Measurements from ENCODE around the gene SLC25A20.

Gene SLC25A20

DNA sequence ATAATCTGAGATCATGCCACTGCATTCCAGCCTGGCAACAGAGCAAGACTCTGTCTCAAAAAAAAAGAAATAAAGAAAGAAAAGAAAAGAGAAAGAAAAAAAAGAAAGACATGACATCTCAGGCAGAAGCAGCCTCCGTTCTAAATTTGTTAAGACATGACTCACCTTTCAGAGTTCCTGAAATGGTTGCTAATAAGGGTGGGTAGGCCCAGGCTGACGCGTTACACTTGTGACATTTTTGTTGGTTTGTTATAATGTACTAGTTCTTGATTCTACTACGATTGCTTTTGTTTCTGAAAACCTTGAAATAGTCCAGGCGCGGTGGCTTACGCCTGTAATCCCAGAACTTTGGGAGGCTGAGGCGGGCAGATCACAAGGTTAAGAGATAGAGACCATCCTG lies 21.0 kb downstream of the SLC25A20 start:
- Histone ChIP-seq H4K20me1 (ENCODE audit: insufficient read depth, low read length) (no peaks in the 10 kb centered on the region), H3K36me3 (ENCODE audit: insufficient read depth, low read length) (peaks cover 8% of the 10 kb centered on the region; the same call in 1 of the 2 replicates), H3K27ac (ENCODE audit: low read depth, low read length, poor library complexity, severe bottlenecking) (no peak overlapping the region), H3K9me3 (ENCODE audit: low read length) (no peaks in the 10 kb centered on the region), H3K9ac (ENCODE audit: low read length) (no peak overlapping the region), H3K27me3 (ENCODE audit: insufficient read depth, low read length) (no peaks in the 10 kb centered on the region), H3K79me2 (ENCODE audit: insufficient read depth, low read length) (no peaks in the 10 kb centered on the region), H3K4me1 (ENCODE audit: insufficient read depth, low read length, severe bottlenecking) (peaks cover 7% of the 10 kb centered on the region), H2AFZ (ENCODE audit: low read length) (no peak overlapping the region), H3F3A (ENCODE audit: insufficient read depth, low read length) (no peaks in the 10 kb centered on the region), H3K4me2 (ENCODE audit: low read length) (no peak overlapping the region), H3K4me3 (ENCODE audit: low read depth, low read length, poor library complexity, severe bottlenecking) (no peak overlapping the region), H3K9me2 (ENCODE audit: low read depth, low read length) (no peaks in the 10 kb centered on the region)
- no peak for TF ChIP-seq EZH2 (IDR thresholded peaks at IDR 0.05; ENCODE audit: borderline replicate concordance, low read length)
- TF ChIP-seq, protein P1, sequence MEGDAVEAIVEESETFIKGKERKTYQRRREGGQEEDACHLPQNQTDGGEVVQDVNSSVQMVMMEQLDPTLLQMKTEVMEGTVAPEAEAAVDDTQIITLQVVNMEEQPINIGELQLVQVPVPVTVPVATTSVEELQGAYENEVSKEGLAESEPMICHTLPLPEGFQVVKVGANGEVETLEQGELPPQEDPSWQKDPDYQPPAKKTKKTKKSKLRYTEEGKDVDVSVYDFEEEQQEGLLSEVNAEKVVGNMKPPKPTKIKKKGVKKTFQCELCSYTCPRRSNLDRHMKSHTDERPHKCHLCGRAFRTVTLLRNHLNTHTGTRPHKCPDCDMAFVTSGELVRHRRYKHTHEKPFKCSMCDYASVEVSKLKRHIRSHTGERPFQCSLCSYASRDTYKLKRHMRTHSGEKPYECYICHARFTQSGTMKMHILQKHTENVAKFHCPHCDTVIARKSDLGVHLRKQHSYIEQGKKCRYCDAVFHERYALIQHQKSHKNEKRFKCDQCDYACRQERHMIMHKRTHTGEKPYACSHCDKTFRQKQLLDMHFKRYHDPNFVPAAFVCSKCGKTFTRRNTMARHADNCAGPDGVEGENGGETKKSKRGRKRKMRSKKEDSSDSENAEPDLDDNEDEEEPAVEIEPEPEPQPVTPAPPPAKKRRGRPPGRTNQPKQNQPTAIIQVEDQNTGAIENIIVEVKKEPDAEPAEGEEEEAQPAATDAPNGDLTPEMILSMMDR (IDR thresholded peaks at IDR 0.05; ENCODE audit: low read length), result no peak

DNA sequence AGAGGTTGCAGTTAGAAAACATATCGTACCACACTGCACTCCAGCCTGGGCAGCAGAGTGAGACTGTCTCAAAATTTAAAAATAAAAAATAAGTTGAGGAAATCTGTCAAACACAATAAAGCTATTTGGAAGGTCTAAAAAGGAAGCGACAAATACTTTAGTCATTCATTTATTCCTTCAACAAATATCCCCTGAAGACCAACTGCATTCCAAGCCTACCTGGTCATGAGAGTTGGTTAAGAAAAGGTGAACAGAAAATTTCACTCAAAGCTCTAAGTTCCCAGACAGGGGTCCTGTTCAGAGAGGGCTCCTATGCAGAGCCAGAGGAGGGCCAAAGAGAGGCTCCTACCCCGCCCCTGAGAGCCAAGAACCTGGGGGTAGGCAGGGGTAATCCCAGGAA lies 35.6 kb downstream of the SLC25A20 start:
- Histone ChIP-seq H3K4me2 (ENCODE audit: low read length) (no peak overlapping the region), H3K9me3 (ENCODE audit: low read length) (no peaks in the 10 kb centered on the region), H3K4me1 (ENCODE audit: insufficient read depth, low read length, severe bottlenecking) (no peaks in the 10 kb centered on the region), H3F3A (ENCODE audit: insufficient read depth, low read length) (no peaks in the 10 kb centered on the region), H3K9ac (ENCODE audit: low read length) (no peak overlapping the region), H3K9me2 (ENCODE audit: low read depth, low read length) (no peaks in the 10 kb centered on the region), H3K79me2 (ENCODE audit: insufficient read depth, low read length) (no peaks in the 10 kb centered on the region), H3K27ac (ENCODE audit: low read depth, low read length, poor library complexity, severe bottlenecking) (no peak overlapping the region), H3K36me3 (ENCODE audit: insufficient read depth, low read length) (peaks cover 8% of the 10 kb centered on the region; the same call in 1 of the 2 replicates), H3K4me3 (ENCODE audit: low read depth, low read length, poor library complexity, severe bottlenecking) (no peak overlapping the region), H2AFZ (ENCODE audit: low read length) (no peak overlapping the region), H3K27me3 (ENCODE audit: insufficient read depth, low read length) (no peaks in the 10 kb centered on the region), H4K20me1 (ENCODE audit: insufficient read depth, low read length) (no peaks in the 10 kb centered on the region)
- TF ChIP-seq EZH2 (IDR thresholded peaks at IDR 0.05; ENCODE audit: borderline replicate concordance, low read length), result no peak
- TF ChIP-seq, protein P1 (IDR thresholded peaks at IDR 0.05; ENCODE audit: low read length), result no peak

DNA sequence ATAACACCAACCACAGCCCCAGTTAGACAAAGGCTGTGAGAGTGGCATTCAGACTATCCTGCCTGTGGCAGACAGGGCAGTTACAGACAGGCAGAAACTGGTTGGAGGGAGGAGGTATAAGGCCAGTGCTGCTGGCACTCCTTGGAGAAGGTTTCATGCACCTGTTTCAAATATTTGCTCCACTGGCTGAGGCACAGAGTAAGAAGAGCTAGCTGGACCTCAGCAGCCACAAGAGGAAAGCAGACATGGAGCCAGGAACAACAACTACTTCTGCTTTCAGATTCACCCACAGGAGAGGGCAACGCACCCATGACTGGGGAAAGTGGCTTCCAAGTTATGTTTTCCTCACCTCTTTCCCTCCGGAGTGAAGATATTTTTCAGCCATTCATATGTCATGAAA lies 39.5 kb downstream of the SLC25A20 start:
- no peak for TF ChIP-seq EZH2 (IDR thresholded peaks at IDR 0.05; ENCODE audit: borderline replicate concordance, low read length)
- TF ChIP-seq, protein P1 (IDR thresholded peaks at IDR 0.05; ENCODE audit: low read length), result no peak
- no peak overlapping the region for H3K9ac ChIP-seq (ENCODE audit: low read length)

More for the DNA sequence above, 39.5 kb downstream of the SLC25A20 start:
- no peaks in the 10 kb centered on the region for H3K9me2 ChIP-seq (ENCODE audit: low read depth, low read length)
- H3K4me1 ChIP-seq (ENCODE audit: insufficient read depth, low read length, severe bottlenecking), result peaks cover 12% of the 10 kb centered on the region
- no peak overlapping the region for H2AFZ ChIP-seq (ENCODE audit: low read length)
- H3K36me3 ChIP-seq (ENCODE audit: insufficient read depth, low read length), result peaks cover 8% of the 10 kb centered on the region; the same call in 1 of the 2 replicates
- no peaks in the 10 kb centered on the region for H3K9me3 ChIP-seq (ENCODE audit: low read length)
- H3K4me3 ChIP-seq (ENCODE audit: low read depth, low read length, poor library complexity, severe bottlenecking), result no peak overlapping the region
- H3F3A ChIP-seq (ENCODE audit: insufficient read depth, low read length), result no peaks in the 10 kb centered on the region
- no peak overlapping the region for H3K4me2 ChIP-seq (ENCODE audit: low read length)
- no peaks in the 10 kb centered on the region for H3K79me2 ChIP-seq (ENCODE audit: insufficient read depth, low read length)
- no peaks in the 10 kb centered on the region for H4K20me1 ChIP-seq (ENCODE audit: insufficient read depth, low read length)
- no peak overlapping the region for H3K27ac ChIP-seq (ENCODE audit: low read depth, low read length, poor library complexity, severe bottlenecking)
- H3K27me3 ChIP-seq (ENCODE audit: insufficient read depth, low read length), result no peaks in the 10 kb centered on the region

Data from OCI-LY1 (cell line).